Upper lobe of right lung (tissue), 1 donor: ENCODE data around the gene TBL3. TPM values are rescaled to one million over a fixed set of nuclear protein-coding genes. Genes with fewer than 3 reads are reported as not detected.

ENCODE experiments used
- ATAC-seq: fragments of 200-7000 bp; cut with Tn5 transposase; one replicate; pipeline ENCODE4 v1.9.1; 2020; ENCODE audit warnings: mild to moderate bottlenecking, moderate library complexity
- DNase-seq: peaks from one replicate; pipeline ENCODE4 v3.0.0-alpha.2; 2020
- H3K27ac ChIP-seq: fragments of 200-600 bp; one replicate; pipeline ENCODE4 v1.8.0; 2022
- H3K27me3 ChIP-seq: fragments of 200-600 bp; one replicate; pipeline ENCODE4 v1.8.0; 2022; ENCODE audit warnings: mild to moderate bottlenecking
- H3K36me3 ChIP-seq: fragments of 200-600 bp; one replicate; pipeline ENCODE4 v1.8.0; 2022
- H3K4me1 ChIP-seq: fragments of 200-600 bp; one replicate; pipeline ENCODE4 v1.8.0; 2022
- H3K4me3 ChIP-seq: fragments of 200-600 bp; one replicate; pipeline ENCODE4 v1.8.0; 2022; ENCODE audit warnings: mild to moderate bottlenecking
- H3K9me3 ChIP-seq: fragments of 200-600 bp; one replicate; pipeline ENCODE4 v1.8.0; 2022
- intact Hi-C: fragments of 100-400 bp; cut with DNase I; formaldehyde crosslinking; loops from one replicate; pipeline ENCODE4 v1.11.0; 2022
- total RNA-seq: library from RNA; stranded (reverse); fragmentation: NEBNext Ultra II Directional; extraction: Animal tissue kit (Norgen Biotek cat#: 25700); gene quantifications from one replicate; pipeline ENCODE4 v1.2.1, GENCODE V29; 2021
- TF ChIP-seq, protein P1 (sequence below): fragments of 200-600 bp; IDR thresholded peaks from one replicate; pipeline ENCODE4 v1.8.0; 2022; ENCODE audit warnings: antibody characterized with exemption
- donor health status: DM: no; HTN: yes; CAD: no; lungs with severe emphysema.

TBL3 gene
- total RNA-seq, 1 donor from 2014 or later: 24.7 TPM

DNA sequence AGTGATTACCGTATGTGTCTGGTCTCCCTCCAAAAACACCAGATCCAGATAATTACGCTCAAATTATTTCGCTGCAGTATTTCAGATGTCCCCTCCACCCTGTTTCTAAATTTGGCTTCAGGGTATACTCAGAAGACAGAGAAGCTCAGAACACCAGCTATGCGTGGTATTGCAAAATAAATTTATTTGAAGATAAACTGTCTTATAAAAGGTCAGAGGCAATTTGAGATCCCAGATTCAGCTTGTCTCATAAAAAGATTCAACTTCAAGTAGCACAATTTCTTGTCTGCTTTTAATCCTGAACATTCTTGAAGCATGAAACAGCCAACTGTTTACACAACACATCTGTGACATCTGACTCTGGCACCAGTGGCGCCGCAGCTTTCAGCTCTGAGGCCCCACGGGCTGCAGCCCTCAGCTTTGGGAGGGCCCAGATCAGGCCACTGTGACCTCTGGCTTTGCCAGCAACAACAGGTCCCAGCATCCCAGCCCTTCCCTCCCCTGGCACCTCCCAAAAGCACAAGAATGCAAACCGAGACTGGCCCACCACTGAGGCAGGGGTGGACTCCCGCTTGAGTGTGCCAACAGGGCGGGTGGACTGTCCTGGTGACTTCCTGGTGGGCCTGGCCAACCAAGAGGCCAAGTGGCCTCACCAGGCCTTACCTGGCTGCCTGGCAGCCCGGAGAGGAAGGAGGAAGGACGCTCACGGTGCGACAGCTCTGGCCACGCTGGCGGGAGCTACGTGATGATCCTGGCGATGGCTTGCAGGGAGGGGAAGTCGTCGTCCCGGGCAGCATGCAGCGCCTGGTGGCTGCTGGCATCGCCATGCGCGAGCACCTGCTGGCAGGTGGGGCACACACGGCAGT lies 25.9 kb downstream of the TBL3 start:
- H3K4me1 ChIP-seq: peaks cover 6% of the 10 kb centered on the region
- no peaks in the 10 kb centered on the region for H3K27me3 ChIP-seq
- no peak for ATAC-seq
- H3K4me3 ChIP-seq: no peak overlapping the region
- TF ChIP-seq, protein P1, sequence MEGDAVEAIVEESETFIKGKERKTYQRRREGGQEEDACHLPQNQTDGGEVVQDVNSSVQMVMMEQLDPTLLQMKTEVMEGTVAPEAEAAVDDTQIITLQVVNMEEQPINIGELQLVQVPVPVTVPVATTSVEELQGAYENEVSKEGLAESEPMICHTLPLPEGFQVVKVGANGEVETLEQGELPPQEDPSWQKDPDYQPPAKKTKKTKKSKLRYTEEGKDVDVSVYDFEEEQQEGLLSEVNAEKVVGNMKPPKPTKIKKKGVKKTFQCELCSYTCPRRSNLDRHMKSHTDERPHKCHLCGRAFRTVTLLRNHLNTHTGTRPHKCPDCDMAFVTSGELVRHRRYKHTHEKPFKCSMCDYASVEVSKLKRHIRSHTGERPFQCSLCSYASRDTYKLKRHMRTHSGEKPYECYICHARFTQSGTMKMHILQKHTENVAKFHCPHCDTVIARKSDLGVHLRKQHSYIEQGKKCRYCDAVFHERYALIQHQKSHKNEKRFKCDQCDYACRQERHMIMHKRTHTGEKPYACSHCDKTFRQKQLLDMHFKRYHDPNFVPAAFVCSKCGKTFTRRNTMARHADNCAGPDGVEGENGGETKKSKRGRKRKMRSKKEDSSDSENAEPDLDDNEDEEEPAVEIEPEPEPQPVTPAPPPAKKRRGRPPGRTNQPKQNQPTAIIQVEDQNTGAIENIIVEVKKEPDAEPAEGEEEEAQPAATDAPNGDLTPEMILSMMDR: no peak
- no peaks in the 10 kb centered on the region for H3K9me3 ChIP-seq
- DNase-seq: no peak
- peak overlapping the region; percentile 47 for H3K27ac ChIP-seq
- peaks cover 62% of the 10 kb centered on the region for H3K36me3 ChIP-seq
- intact Hi-C loops: no loop called here

DNA sequence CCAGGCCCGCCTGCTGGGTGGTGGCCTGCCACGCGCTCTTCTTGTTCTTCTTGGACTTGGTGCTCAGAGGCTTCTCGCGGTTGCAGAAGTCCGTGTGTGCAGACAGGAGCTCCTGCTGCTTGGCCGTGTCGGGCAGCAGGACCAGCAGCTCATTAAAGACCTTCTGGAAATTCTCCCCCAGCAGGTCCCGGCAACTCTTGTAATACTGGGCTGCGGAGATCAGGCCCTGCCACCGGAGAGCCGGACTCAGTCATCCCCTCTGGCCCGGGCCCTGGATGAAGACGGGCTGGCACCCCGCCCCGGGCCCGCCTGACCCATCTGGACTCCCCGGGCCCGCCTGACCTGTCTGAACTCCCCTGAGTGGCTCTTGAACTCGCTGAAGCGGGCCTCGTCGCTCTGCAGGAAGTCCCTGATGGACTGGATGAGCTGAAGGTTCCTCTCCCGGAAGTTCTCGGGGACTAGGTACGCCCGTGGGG lies 26.5 kb downstream of the TBL3 start:
- intact Hi-C loops: no loop called here
- Histone ChIP-seq H3K9me3 (no peaks in the 10 kb centered on the region), H3K4me3 (no peak overlapping the region), H3K27ac (peak overlapping the region; percentile 47), H3K4me1 (peaks cover 8% of the 10 kb centered on the region), H3K36me3 (peaks cover 69% of the 10 kb centered on the region), H3K27me3 (no peaks in the 10 kb centered on the region)
- no peak for DNase-seq
- TF ChIP-seq, protein P1: no peak
- ATAC-seq: no peak

DNA sequence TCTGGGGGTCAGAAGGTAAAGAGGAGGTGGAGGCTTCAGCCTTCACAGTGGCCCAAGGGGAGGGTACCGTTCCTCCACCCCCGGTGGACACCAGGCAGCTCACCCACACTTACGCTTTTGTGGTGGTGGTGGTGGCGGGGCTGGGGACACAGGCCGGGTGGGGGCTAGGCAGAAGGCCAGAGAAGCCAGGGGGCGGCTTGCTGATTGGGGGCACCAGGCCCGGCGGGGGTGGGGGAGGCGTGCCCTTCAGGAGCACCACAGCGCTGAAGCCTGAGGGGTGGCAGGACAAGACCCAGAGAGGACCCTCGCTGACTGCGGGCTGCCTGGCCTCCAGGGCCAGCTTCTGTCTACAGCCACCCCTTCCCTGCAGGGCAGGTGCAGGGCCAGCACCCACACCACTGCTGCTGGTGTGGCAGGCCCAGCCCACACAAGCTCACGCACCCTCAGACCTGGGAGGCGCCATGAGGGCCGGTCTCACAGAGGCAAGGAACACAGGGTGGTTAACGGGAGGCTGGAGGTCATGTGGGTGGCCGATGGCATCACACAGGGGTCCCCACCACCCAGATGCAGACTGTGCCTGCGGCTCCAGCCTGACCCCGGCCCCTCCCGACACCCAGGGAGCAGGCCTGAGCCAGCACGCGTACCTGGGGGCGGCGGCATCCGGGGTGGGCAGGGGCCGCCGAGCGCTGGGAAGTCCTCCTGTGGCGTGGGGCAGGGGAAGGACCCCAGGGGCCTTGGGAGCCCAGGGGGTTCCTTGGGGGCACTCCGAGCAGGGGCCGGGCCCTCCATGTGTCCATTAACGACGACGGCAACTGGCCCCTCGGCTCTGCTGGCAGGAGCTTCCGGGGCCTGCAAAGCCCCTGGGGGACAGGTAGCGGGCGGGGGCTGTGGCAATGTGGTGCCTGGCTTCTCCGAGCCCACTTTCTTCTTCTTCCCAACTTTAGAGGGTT lies 27.3 kb downstream of the TBL3 start:
- intact Hi-C loops: no loop called here
- Histone ChIP-seq H3K27me3 (no peaks in the 10 kb centered on the region), H3K36me3 (peaks cover 70% of the 10 kb centered on the region), H3K9me3 (no peaks in the 10 kb centered on the region), H3K4me3 (no peak overlapping the region), H3K27ac (no peak overlapping the region), H3K4me1 (peaks cover 15% of the 10 kb centered on the region)
- ATAC-seq: no peak
- DNase-seq: no peak
- TF ChIP-seq, protein P1: no peak

DNA sequence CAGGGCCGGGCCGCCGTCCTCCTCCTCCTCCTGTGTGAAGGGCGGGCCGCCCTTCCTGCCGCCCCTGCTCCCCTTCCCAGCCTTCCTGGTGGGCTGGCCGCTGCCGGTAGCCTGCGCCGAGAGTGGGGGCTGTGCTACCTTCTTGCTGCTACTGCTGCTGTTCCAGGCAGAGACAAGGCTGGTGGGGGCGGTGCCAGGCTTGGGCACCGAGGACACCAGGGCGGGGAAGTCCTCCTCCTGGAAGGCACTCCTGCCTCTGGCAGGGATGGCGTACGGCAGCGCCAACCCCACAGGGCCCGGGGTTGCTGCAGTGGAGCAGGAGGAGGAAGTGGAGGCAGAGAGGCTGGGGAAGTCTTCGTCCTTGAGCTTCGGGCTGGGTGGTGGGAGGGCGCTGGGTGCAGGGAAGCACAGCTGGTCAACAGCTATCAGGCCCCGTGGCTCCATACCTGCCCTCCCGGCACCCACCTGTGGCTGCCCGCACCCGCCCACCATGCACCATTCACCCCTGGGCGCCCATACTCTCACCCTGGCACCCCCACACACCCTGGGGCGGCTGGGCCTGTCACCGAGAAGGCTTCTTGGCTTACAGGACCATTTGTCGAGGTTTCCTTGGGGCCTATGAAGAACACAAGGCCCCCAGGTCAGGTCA lies 28.1 kb downstream of the TBL3 start:
- TF ChIP-seq, protein P1: no peak
- Histone ChIP-seq H3K4me1 (peaks cover 24% of the 10 kb centered on the region), H3K36me3 (peaks cover 70% of the 10 kb centered on the region), H3K4me3 (no peak overlapping the region), H3K27me3 (no peaks in the 10 kb centered on the region), H3K9me3 (no peaks in the 10 kb centered on the region), H3K27ac (no peak overlapping the region)
- intact Hi-C loops: no loop called here
- no peak for DNase-seq
- ATAC-seq: no peak

DNA sequence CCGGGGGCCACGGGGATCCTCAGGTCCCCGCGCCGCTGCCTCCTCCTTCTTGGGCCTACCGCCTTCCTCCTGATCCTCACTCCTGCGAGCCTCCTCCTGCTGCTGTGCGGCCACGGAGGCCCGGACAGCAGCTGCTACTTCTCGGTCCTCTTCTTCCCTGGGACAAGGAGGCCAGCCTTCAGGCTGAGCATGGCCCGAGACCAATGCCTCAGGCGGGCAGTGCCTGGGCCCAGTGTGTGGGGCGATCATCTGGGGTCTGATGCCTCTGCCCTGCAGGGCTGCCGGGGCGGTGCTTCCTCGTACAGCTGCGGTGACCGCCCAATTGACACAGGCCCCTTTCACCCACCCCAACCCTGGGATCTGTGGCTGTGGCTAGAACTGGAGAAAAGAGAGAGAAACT lies 29.2 kb downstream of the TBL3 start:
- Histone ChIP-seq H3K4me1 (peaks cover 34% of the 10 kb centered on the region), H3K27me3 (no peaks in the 10 kb centered on the region), H3K36me3 (peaks cover 70% of the 10 kb centered on the region), H3K27ac (no peak overlapping the region), H3K9me3 (no peaks in the 10 kb centered on the region), H3K4me3 (no peak overlapping the region)
- TF ChIP-seq, protein P1: no peak
- no peak for ATAC-seq
- intact Hi-C loops: no loop called here
- DNase-seq: no peak
